HFFc6 (cell line): ENCODE measurements around the gene UBL3. TPM values are rescaled to one million over a fixed set of nuclear protein-coding genes. Genes with fewer than 3 reads are reported as not detected.

Source experiments
- DNase-seq: peaks from one replicate; pipeline ENCODE4 v3.0.0-alpha.2; 2018
- H3K27ac Mint-ChIP-seq: 2 replicates; pipeline ENCODE4 v1.8.0; 2020; ENCODE audit warnings: mild to moderate bottlenecking, mixed read lengths
- H3K27me3 Mint-ChIP-seq: 2 replicates; pipeline ENCODE4 v1.8.0; 2021; ENCODE audit warnings: mild to moderate bottlenecking, moderate library complexity, mixed read lengths; ENCODE audit not compliant: insufficient read depth
- H3K36me3 Mint-ChIP-seq: 2 replicates; pipeline ENCODE4 v1.8.0; 2021; ENCODE audit warnings: low read depth, mixed read lengths
- H3K4me1 Mint-ChIP-seq: 2 replicates; pipeline ENCODE4 v1.8.0; 2020; ENCODE audit warnings: low read depth, mixed read lengths
- H3K4me3 Mint-ChIP-seq: 2 replicates; pipeline ENCODE4 v1.8.0; 2020; ENCODE audit warnings: mild to moderate bottlenecking, moderate library complexity, mixed read lengths
- H3K9me3 Mint-ChIP-seq: 2 replicates; pipeline ENCODE4 v1.8.0; 2020; ENCODE audit warnings: mild to moderate bottlenecking, mixed read lengths
- CTCF ChIP-seq: fragments of 200-600 bp; sonication (generic); IDR thresholded peaks from 2 replicates; pipeline ENCODE4 v1.5.0; 2021; ENCODE audit warnings: antibody characterized with exemption, mild to moderate bottlenecking
- total RNA-seq, 6 experiments: library from RNA; stranded (reverse); fragmentation: NEBNext Ultra II Directional; extraction: Animal tissue kit (Norgen Biotek cat#: 25700); gene quantifications; 2 replicates in 1 of 6; 3 replicates in 5 of 6; pipeline ENCODE4 v1.2.3, GENCODE V29; 2021

UBL3 gene
- total RNA-seq, 6 experiments from 2014 or later, result 38.0 to 57.4 (median 44.6) TPM

- Mint-ChIP-seq H3K27me3 (no peaks in the 10 kb centered on the region), H3K36me3 (no peaks in the 10 kb centered on the region), H3K4me3 (no peak overlapping the region), H3K27ac (no peak overlapping the region), H3K4me1 (peaks cover 22% of the 10 kb centered on the region), H3K9me3 (no peaks in the 10 kb centered on the region)
- no peak for DNase-seq
- no peak for TF ChIP-seq CTCF
Observed at GRCh38 chr13:29800687-29801086, 49.7 kb downstream of the UBL3 start.

- H3K27me3 Mint-ChIP-seq, result no peaks in the 10 kb centered on the region
- no peak for DNase-seq
- H3K4me1 Mint-ChIP-seq, result peaks cover 22% of the 10 kb centered on the region
- no peak overlapping the region for H3K27ac Mint-ChIP-seq
- no peak overlapping the region for H3K4me3 Mint-ChIP-seq
- no peaks in the 10 kb centered on the region for H3K36me3 Mint-ChIP-seq
- TF ChIP-seq CTCF, result no peak
- no peaks in the 10 kb centered on the region for H3K9me3 Mint-ChIP-seq
Observed at GRCh38 chr13:29799041-29799440, 51.4 kb downstream of the UBL3 start.

- Mint-ChIP-seq H3K4me3 (no peak overlapping the region), H3K36me3 (0 out of 2 replicates have a peak, but pooled peaks cover 8% of the 10 kb centered on the region), H3K27me3 (no peaks in the 10 kb centered on the region), H3K4me1 (peaks cover 55% of the 10 kb centered on the region), H3K27ac (no peak overlapping the region), H3K9me3 (no peaks in the 10 kb centered on the region)
- DNase-seq, result no peak
- TF ChIP-seq CTCF, result no peak
Observed at GRCh38 chr13:29791997-29792780, 58.2 kb downstream of the UBL3 start.

GRCh38 chr13:29791508-29791907, 58.9 kb downstream of the UBL3 start:
- H3K36me3 Mint-ChIP-seq, result 0 out of 2 replicates have a peak, but pooled peaks cover 8% of the 10 kb centered on the region
- H3K4me3 Mint-ChIP-seq, result no peak overlapping the region
- no peak for TF ChIP-seq CTCF
- H3K4me1 Mint-ChIP-seq, result peaks cover 54% of the 10 kb centered on the region
- H3K27me3 Mint-ChIP-seq, result no peaks in the 10 kb centered on the region
- DNase-seq, result no peak
- no peaks in the 10 kb centered on the region for H3K9me3 Mint-ChIP-seq
- no peak overlapping the region for H3K27ac Mint-ChIP-seq

GRCh38 chr13:29786698-29787097, 63.7 kb downstream of the UBL3 start:
- Mint-ChIP-seq H3K27ac (no peak overlapping the region), H3K27me3 (no peaks in the 10 kb centered on the region), H3K4me1 (peaks cover 64% of the 10 kb centered on the region), H3K9me3 (no peaks in the 10 kb centered on the region), H3K36me3 (0 out of 2 replicates have a peak, but pooled peaks cover 8% of the 10 kb centered on the region), H3K4me3 (no peak overlapping the region)
- TF ChIP-seq CTCF, result no peak
- DNase-seq, result no peak
